ENCODE measurements around the gene MPP2.
"Not testable (repeated sequence)": the region's sequence is repeated elsewhere in the genome, so short reads cannot be mapped to it uniquely, and the experiment has no call there.

The MPP2 gene

DNA sequence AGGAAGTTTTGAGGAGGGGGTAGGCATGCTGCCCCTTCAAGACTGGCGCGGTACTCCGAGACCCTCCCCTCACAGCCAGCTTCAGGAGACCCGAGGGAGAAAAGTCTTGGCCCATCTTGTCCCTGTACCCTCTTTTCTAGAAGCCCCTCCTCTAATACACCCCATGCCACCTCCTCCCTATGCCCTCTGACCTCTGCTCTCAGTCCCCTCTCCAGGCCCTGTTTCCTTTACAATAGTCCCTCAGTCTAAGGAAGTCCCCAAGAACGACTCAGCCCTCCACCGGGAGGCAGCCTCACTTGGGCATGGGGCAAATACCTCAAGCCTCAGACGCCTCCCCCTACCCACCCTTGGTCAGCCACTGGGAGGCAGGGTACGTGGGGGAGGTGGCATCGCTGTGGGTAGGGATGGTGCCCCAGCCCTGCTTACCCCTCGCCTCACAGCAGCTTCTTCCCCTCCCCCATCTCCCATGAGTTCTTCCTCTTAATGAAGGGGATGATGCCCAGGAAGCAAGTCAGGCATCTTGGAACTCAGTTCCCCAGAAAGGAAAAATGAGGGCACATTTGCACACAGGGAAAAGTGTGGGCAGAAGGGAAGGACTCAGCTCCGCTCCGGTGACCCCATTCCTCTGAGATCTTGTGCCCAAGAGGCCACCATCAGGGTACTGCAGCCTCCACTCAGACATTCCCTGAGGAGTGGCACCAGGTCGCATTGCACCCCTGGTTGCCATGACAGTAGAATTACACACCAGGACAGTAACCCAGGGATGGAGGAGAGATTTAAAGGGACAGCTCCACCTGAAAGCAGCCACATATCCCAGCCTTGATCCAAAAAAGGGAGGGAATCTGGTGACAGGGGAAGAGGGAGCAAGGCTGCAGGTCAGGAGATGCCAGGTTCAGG lies 6.2 kb downstream of the MPP2 start:
- no peak for DNase-seq

GRCh38 chr17:43900183-43900857 lies 7.0 kb downstream of the MPP2 start:
- DNase-seq = peak; percentile 84 to 85

DNA sequence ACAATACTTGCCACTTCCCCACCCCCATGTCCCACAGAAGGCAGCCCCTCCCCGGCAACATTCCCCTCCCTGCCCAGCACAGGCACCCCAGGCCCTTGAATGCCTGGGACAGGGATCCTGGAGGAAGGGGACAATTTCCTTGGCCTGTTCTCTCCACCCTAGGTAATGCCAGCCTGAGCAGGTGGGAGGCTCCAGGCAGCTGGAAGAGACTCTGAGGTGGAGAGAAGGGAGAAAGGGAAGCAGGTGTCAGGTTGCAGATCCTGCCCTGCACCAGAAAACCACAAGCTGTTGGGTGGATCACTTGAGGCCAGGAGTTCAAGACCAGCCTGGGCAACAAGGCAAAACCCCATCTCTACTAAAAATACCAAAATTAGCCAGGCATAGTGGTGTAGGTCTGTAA lies 8.9 kb downstream of the MPP2 start:
- DNase-seq = no peak

DNA sequence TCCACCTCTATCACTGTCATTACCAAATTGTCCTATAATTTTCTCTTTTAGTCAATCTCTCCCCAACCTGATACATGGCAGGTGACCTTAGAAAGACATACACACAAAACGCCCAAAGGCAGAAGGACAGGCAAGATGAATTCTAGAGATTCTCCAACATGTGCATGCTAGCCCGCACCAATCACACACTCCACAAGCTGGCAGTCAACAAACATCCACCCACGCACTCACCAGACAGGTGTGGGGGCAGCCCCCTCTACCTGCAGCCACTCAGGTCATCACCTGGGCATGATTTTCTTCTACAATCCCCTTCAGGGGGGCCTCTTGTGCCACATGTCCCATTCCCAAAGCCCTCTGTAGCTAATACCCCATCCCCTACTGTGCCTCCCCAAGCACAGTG lies 9.5 kb downstream of the MPP2 start:
- DNase-seq = no peak

- DNase-seq = not testable (repeated sequence)
Observed at GRCh38 chr17:43894494-43894893, 12.8 kb downstream of the MPP2 start.

- DNase-seq = no peak
Observed at GRCh38 chr17:43892647-43892952, 14.7 kb downstream of the MPP2 start.

GRCh38 chr17:43891851-43892646 lies 15.3 kb downstream of the MPP2 start:
- no peak for DNase-seq

- DNase-seq = no peak
Observed at GRCh38 chr17:43890240-43890639, 17.1 kb downstream of the MPP2 start.

GRCh38 chr17:43888548-43888947 lies 18.8 kb downstream of the MPP2 start:
- DNase-seq = no peak

GRCh38 chr17:43882761-43883415 lies 24.4 kb downstream of the MPP2 start:
- DNase-seq = no peak

- DNase-seq = no peak
Observed at GRCh38 chr17:43881758-43882505, 25.4 kb downstream of the MPP2 start.

DNA sequence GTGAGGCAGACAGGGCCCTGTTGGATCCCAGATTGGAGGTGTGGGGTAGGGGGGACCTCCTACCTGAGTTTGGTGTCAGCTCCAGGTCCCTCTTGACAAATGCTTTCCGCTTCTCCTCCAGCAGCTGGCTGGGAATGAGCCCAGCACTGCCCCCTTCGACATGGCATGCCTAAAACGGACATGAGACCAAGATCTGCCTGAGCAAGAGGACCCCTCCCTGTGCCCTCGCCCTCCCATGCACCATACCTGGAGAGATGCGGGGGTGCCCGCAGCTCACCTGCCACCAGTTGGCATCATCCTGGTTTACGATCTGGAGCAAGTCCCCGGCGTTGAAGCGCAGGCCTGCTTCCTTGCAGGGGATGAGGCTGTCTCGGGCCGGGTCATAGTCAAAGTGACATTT lies 26.2 kb downstream of the MPP2 start:
- no peak for DNase-seq

DNA sequence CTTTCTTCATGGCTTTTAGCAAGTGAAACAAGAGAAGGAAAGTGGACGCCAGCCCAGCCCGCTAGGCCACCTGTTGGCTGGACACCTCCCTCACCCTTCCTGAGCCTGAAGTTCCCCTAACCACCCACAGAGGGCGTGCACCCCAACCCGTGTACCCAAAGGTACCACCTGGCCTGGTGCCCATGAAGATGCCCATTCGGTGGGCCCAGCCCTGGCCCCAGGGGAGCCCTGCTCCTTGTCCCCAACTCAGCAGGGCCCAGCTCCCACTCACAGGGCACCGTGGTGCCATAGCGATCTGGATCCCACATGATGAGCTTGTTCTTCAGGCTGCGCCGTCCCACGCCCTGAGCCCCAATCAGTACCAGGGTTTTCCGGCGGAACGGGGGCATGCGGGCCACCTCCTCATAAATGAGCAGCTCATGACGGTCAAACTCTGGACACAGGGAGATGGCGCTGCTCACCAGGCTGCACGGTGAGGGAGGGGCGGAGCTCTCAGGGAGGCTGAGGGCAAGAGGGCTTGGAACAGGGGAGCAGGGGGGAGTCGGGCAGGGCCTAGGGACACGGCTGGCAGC lies 26.8 kb downstream of the MPP2 start:
- peak; percentile 22 to 48 for DNase-seq

DNA sequence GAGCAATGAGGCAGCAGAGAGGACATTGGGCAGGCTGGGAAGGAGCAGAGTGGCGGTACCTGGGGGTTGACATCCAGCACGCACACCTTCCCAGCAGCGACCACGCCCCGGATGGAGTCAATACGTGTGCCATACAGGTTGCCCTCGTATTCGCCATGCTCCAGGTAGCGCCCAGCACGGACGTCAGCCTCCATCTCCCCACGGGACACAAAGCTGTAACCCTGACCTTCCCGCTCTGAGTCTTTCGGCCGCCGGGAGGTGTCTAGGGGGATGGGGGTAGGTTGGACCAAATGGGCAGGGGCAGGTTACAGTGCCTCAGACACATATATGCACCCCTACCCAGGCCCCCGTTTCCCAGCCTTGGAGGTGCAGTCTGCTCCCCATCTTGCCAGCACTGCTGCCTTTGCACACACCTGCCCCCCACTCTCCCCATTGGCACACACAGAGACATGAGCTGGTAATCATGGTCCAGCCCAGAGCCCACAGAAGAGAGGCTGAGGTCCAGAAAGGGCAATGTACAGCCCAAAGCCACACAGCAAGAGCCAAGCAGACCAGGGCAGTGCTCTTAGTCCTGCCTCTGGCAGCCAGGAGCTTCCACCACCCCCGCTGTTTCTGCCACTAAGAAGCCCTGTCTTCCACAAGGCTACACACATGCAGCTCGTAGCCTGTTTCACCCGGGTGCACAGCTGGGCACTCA lies 27.5 kb downstream of the MPP2 start:
- no peak for DNase-seq

GRCh38 chr17:43878260-43879175 lies 28.8 kb downstream of the MPP2 start:
- DNase-seq = peak; percentile 52 to 56

GRCh38 chr17:43877451-43878155 lies 29.7 kb downstream of the MPP2 start:
- DNase-seq = no peak

DNA sequence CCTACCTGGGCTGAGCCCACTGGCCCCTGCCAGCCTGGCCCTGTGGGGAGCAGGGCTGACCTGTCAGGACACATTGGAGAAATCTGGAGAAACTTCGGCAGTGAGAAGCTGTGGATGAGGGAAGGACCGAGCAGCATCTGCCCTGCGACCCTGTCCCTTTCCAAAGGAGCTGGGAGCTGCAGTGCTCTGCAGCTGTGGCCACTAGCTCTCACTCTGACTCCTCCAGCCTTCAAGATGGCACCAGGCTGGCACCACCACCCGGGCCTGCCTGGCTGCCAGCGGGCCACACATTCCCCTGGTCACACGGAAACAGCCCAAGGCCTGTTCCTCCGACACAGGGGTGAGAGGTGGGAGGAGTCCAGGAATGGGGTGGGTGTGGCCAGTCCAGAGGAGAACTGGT lies 30.3 kb downstream of the MPP2 start:
- DNase-seq = no peak

GRCh38 chr17:43875476-43876147 lies 31.7 kb downstream of the MPP2 start:
- DNase-seq = no peak

GRCh38 chr17:43874293-43874692 lies 33.0 kb downstream of the MPP2 start:
- DNase-seq = no peak

Data from CD4-positive, alpha-beta T cell treated with Interleukin-1 beta for 1 hour (primary cell).